ENCODE results near the gene CD7.
A peak's percentile ranks its signal among the peaks of the same experiment; 100 is the strongest.

CD7 gene

GRCh38 chr17:82321947-82322466 is 4.6 kb upstream of the CD7 start:
- no peak for TF ChIP-seq CTCF (IDR thresholded peaks at IDR 0.05; ENCODE audit: insufficient read depth, low read length, poor library complexity, severe bottlenecking)
- DNase-seq (ENCODE audit: extremely low read depth, insufficient read length): no peak
- Histone ChIP-seq H3K27me3 (replicated peaks; ENCODE audit: control insufficient read depth, insufficient read depth, low read length) (peaks cover 1% of the 10 kb centered on the region), H3K36me3 (ENCODE audit: control insufficient read depth, insufficient read depth, low read length) (no peaks in the 10 kb centered on the region), H3K4me3 (replicated peaks; ENCODE audit: low read depth, low read length) (no peak overlapping the region)

GRCh38 chr17:82320956-82321927 is 3.8 kb upstream of the CD7 start:
- H3K36me3 ChIP-seq (ENCODE audit: control insufficient read depth, insufficient read depth, low read length): no peaks in the 10 kb centered on the region
- peak; percentile 58 for TF ChIP-seq CTCF (IDR thresholded peaks at IDR 0.05; ENCODE audit: insufficient read depth, low read length, poor library complexity, severe bottlenecking)
- DNase-seq (ENCODE audit: extremely low read depth, insufficient read length): peak; percentile 52
- H3K27me3 ChIP-seq (replicated peaks; ENCODE audit: control insufficient read depth, insufficient read depth, low read length): peaks cover 1% of the 10 kb centered on the region
- peak overlapping the region; percentile 46 for H3K4me3 ChIP-seq (replicated peaks; ENCODE audit: low read depth, low read length)

- DNase-seq (ENCODE audit: extremely low read depth, insufficient read length): no peak
- TF ChIP-seq CTCF (IDR thresholded peaks at IDR 0.05; ENCODE audit: insufficient read depth, low read length, poor library complexity, severe bottlenecking): no peak
- H3K27me3 ChIP-seq (replicated peaks; ENCODE audit: control insufficient read depth, insufficient read depth, low read length): peaks cover 1% of the 10 kb centered on the region
- no peak overlapping the region for H3K4me3 ChIP-seq (replicated peaks; ENCODE audit: low read depth, low read length)
- no peaks in the 10 kb centered on the region for H3K36me3 ChIP-seq (ENCODE audit: control insufficient read depth, insufficient read depth, low read length)
These were observed 2.9 kb upstream of the CD7 start for GRCh38 chr17:82320140-82320840.

GRCh38 chr17:82319619-82320062 is 2.2 kb upstream of the CD7 start:
- no peaks in the 10 kb centered on the region; the same call in 1 of the 2 replicates for H3K27me3 ChIP-seq (replicated peaks; ENCODE audit: control insufficient read depth, insufficient read depth, low read length)
- no peak overlapping the region for H3K4me3 ChIP-seq (replicated peaks; ENCODE audit: low read depth, low read length)
- TF ChIP-seq CTCF (IDR thresholded peaks at IDR 0.05; ENCODE audit: insufficient read depth, low read length, poor library complexity, severe bottlenecking): no peak

GRCh38 chr17:82318772-82319606 is 1.6 kb upstream of the CD7 start:
- H3K36me3 ChIP-seq (ENCODE audit: control insufficient read depth, insufficient read depth, low read length): no peaks in the 10 kb centered on the region
- no peak overlapping the region for H3K4me3 ChIP-seq (replicated peaks; ENCODE audit: low read depth, low read length)
- no peak for TF ChIP-seq CTCF (IDR thresholded peaks at IDR 0.05; ENCODE audit: insufficient read depth, low read length, poor library complexity, severe bottlenecking)
- no peaks in the 10 kb centered on the region; the same call in 1 of the 2 replicates for H3K27me3 ChIP-seq (replicated peaks; ENCODE audit: control insufficient read depth, insufficient read depth, low read length)
- no peak for DNase-seq (ENCODE audit: extremely low read depth, insufficient read length)

More at GRCh38 chr17:82319619-82320062, 2.2 kb upstream of the CD7 start:
- H3K36me3 ChIP-seq (ENCODE audit: control insufficient read depth, insufficient read depth, low read length): no peaks in the 10 kb centered on the region
- DNase-seq (ENCODE audit: extremely low read depth, insufficient read length): no peak
